Activated T-cell treated with anti-CD3 and anti-CD28 coated beads, Interleukin-2, amount 50 U/mL, for 4 hours (primary cell): Measurements from ENCODE around the gene HCFC1R1. TPM values are rescaled to one million over a fixed set of nuclear protein-coding genes. Genes with fewer than 3 reads are reported as not detected.

ENCODE experiments used
- ATAC-seq, 2 donors: fragments of 200-7000 bp; cut with Tn5 transposase; one replicate each; pipeline ENCODE4 v1.10.0; 2021
- DNase-seq: peaks from one replicate; pipeline ENCODE4 v3.0.0-alpha.2; 2020
- H3K27me3 Mint-ChIP-seq: one replicate; pipeline ENCODE4 v1.8.0; 2021; ENCODE audit warnings: low read depth, mixed read lengths
- H3K36me3 Mint-ChIP-seq: one replicate; pipeline ENCODE4 v1.8.0; 2022; ENCODE audit warnings: mixed read lengths; ENCODE audit not compliant: insufficient read depth
- H3K4me1 Mint-ChIP-seq: one replicate; pipeline ENCODE4 v1.8.0; 2021; ENCODE audit warnings: low read depth, mixed read lengths
- H3K4me3 Mint-ChIP-seq: one replicate; pipeline ENCODE4 v1.8.0; 2021; ENCODE audit warnings: mild to moderate bottlenecking, moderate library complexity, mixed read lengths
- H3K9me3 Mint-ChIP-seq: one replicate; pipeline ENCODE4 v1.8.0; 2021; ENCODE audit warnings: mixed read lengths
- total RNA-seq, 3 donors: library from RNA; stranded (reverse); gene quantifications; one replicate each; pipeline ENCODE4 v1.2.1, GENCODE V29; 2021

Gene HCFC1R1
- total RNA-seq, 3 donors from 2014 or later, result 32.7 to 36.9 (median 33.9) TPM

DNA sequence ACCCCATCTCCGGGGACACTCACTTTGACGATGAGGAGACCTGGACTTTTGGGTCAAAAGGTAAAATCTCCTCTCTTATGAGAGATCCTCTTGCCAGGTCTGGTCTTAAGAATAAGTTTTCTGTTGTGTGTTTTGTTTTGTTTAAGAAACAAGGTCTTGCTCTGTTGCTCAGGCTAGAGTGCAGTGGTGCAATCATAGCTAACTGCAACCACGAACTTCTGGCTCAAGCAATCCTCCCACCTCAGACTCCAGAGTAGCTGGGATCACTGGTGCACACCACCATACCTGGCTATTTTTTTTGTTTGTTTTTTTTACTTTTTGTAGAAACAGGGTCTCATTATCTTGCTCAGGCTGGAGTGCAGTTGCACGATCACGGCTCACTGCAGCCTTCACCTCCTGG, 26.7 kb upstream of the HCFC1R1 start:
- H3K9me3 Mint-ChIP-seq, result no peaks in the 10 kb centered on the region
- no peak for DNase-seq
- H3K4me1 Mint-ChIP-seq, result peaks cover 25% of the 10 kb centered on the region
- H3K36me3 Mint-ChIP-seq, result peaks cover 9% of the 10 kb centered on the region
- H3K27me3 Mint-ChIP-seq, result peaks cover 5% of the 10 kb centered on the region
- ATAC-seq, result no peak
- no peak overlapping the region for H3K4me3 Mint-ChIP-seq

DNA sequence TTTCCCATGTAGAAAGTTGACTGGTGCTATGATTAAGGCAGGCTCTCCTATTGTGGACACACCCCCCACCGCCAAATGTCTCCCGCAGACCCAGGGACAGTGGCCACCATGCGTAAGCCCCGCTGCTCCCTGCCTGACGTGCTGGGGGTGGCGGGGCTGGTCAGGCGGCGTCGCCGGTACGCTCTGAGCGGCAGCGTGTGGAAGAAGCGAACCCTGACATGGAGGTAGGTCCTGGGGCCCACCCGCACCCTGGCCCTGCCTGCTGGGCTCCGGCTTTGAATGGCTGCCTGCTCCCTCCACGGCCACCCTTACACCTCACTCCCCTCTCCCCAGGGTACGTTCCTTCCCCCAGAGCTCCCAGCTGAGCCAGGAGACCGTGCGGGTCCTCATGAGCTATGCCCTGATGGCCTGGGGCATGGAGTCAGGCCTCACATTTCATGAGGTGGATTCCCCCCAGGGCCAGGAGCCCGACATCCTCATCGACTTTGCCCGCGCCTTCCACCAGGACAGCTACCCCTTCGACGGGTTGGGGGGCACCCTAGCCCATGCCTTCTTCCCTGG, 26.3 kb upstream of the HCFC1R1 start:
- Mint-ChIP-seq H3K9me3 (no peaks in the 10 kb centered on the region), H3K36me3 (peaks cover 5% of the 10 kb centered on the region), H3K4me3 (no peak overlapping the region), H3K4me1 (peaks cover 25% of the 10 kb centered on the region), H3K27me3 (peaks cover 10% of the 10 kb centered on the region)
- ATAC-seq (no peak), DNase-seq (no peak)

DNA sequence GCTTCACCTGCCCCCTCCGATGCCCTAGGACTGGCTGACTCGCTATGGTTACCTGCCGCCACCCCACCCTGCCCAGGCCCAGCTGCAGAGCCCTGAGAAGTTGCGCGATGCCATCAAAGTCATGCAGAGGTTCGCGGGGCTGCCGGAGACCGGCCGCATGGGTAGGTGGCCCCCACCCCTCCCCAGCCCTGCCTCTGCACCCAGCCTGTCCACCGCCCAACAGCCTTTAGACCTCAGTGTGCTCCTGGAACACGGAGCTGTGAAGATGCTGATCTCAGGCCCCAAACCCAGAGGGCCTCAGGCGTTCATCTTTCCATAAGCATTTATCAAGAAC, 23.6 kb upstream of the HCFC1R1 start:
- no peak overlapping the region for H3K4me3 Mint-ChIP-seq
- no peaks in the 10 kb centered on the region for H3K36me3 Mint-ChIP-seq

DNA sequence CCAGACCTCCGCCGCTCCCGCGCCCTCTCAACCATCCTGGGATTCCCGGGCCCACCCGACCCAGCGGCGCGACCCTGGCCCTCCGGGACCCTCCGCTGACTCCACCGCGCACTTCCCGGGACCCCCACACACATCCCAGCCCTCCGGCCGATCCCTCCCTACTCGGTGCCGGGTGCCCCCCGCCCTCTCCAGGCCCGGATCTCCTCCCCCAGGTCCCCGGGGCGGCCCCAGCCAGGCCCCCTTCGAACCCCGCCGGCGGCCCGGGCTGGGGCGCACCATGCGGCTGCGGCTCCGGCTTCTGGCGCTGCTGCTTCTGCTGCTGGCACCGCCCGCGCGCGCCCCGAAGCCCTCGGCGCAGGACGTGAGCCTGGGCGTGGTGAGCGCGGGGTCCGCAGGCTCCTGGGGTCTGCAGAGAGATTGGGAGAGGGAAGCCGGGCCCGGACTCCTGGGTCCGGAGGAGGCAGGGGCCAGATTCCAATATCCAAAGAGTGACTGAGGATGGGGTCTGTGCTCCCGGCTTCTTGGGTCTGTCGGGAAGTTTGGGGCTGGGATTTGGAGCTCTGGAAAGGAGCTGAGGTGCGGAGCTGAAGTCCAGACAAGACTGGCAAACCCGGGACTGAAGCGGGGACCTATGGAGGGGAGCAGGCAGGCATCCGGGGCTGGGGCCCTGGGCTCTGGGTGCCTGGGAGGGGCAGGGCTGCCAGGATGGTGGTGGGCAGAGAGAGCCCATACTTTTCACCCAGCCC, 23.1 kb upstream of the HCFC1R1 start:
- ATAC-seq (peak; percentile 58 to 61), DNase-seq (no peak)
- peaks cover 16% of the 10 kb centered on the region for H3K4me1 Mint-ChIP-seq
- no peaks in the 10 kb centered on the region for H3K36me3 Mint-ChIP-seq
- H3K4me3 Mint-ChIP-seq, result peak overlapping the region; percentile 37
- peaks cover 38% of the 10 kb centered on the region for H3K27me3 Mint-ChIP-seq
- H3K9me3 Mint-ChIP-seq, result no peaks in the 10 kb centered on the region

More for the DNA sequence above, 23.6 kb upstream of the HCFC1R1 start:
- DNase-seq (no peak), ATAC-seq (no peak)
- Mint-ChIP-seq H3K9me3 (no peaks in the 10 kb centered on the region), H3K27me3 (peaks cover 32% of the 10 kb centered on the region), H3K4me1 (peaks cover 19% of the 10 kb centered on the region)

DNA sequence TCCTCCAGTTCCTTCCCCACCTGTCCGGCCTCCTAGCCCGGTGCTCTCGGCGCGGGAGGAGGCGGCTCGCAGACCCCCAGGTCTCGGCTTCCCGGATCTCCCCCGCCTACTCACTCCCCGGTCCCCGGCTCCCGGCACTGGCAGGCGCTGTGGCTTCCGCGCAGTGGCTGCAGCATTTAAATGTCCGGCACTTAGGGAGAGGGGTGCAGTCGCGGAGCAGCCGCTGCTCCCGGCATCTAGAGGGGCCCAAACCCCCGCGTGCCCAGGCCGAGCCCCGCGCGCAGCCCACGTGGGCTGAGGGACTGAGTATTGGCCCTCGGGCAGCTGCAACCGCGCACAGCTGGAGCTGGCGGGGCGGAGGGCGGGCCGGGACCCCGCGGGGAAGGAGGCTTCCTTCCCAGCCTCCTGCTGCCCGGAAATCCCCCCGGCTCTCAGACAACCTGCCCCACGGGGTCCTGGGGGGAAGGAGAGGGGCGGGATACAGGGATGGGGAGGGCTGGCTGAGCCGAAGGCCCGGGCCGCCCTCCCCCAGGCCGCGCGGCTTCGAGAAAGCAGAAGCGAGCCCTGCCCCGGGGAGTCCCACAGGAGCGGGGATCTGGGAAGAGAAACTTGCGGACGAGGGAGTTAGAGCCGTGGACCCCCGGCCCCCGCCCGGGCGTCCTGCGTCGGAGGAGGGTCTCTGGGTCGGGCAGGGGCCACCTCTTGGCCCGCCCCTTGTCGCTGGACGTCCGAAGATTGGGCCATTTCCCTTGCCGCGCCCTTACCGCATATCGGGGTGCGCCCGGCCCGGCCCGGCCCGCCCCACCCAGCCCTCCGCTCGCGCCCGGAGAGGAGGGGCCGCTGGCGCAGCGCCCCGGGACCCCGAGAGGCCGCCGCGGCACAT, 22.3 kb upstream of the HCFC1R1 start, which contains the start of gene MMP25:
TSS of gene MMP25 (plus strand) at position 804 of the 883 bp plus-strand sequence. CDS start 357 bp downstream, outside the sequence.
- no peaks in the 10 kb centered on the region for H3K36me3 Mint-ChIP-seq
- peaks cover 13% of the 10 kb centered on the region for H3K4me1 Mint-ChIP-seq
- H3K9me3 Mint-ChIP-seq, result no peaks in the 10 kb centered on the region
- no peak for DNase-seq
- ATAC-seq, result peak; percentile 35 to 41
- peak within 1 kb of the TSS; percentile 74 for H3K4me3 Mint-ChIP-seq
- peaks cover 44% of the 10 kb centered on the region for H3K27me3 Mint-ChIP-seq

DNA sequence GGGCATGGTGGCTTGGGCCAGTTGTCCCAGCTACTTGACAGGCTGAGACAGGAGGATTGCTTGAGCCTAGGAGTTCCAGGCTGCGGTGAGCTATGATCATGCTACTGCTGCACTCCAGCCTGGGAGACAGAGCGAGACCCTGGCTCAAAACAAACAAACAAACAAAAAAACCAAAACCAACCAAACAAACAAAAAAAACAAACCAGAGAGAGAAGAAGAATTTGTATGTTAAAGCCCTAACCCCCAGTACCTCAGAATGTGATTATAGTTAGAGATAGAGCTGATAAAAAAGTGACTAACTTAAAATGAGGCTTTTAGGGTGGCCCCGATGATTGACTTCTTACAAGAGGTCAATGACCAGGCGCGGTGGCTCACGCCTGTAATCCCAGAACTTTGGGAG, 21.0 kb upstream of the HCFC1R1 start:
- peaks cover 53% of the 10 kb centered on the region for H3K27me3 Mint-ChIP-seq
- peak overlapping the region; percentile 74 for H3K4me3 Mint-ChIP-seq
- no peaks in the 10 kb centered on the region for H3K36me3 Mint-ChIP-seq
- H3K4me1 Mint-ChIP-seq, result peaks cover 13% of the 10 kb centered on the region
- no peaks in the 10 kb centered on the region for H3K9me3 Mint-ChIP-seq
- ATAC-seq (no peak), DNase-seq (no peak)

DNA sequence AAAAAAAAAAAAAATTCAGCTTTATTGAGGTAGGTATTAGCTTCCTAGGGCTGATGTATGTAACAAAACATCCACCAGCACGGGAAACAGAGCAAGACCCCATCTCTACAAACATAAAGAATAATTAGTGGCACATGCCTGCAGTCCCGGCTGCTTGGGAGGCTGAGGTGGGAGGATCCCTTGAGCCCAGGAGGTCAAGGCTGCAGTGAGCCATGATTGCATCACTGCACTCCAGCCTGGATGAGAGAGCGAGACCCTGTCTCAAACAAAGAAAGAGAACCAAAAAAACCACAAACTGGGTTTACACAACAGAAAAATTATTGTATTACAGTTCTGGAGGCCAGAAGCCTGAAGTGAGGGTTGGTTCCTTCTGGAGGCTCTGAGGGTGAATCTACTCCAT, 18.6 kb upstream of the HCFC1R1 start:
- Mint-ChIP-seq H3K4me1 (peaks cover 11% of the 10 kb centered on the region), H3K27me3 (peaks cover 74% of the 10 kb centered on the region), H3K36me3 (no peaks in the 10 kb centered on the region), H3K4me3 (no peak overlapping the region), H3K9me3 (no peaks in the 10 kb centered on the region)
- DNase-seq (no peak), ATAC-seq (no peak)

DNA sequence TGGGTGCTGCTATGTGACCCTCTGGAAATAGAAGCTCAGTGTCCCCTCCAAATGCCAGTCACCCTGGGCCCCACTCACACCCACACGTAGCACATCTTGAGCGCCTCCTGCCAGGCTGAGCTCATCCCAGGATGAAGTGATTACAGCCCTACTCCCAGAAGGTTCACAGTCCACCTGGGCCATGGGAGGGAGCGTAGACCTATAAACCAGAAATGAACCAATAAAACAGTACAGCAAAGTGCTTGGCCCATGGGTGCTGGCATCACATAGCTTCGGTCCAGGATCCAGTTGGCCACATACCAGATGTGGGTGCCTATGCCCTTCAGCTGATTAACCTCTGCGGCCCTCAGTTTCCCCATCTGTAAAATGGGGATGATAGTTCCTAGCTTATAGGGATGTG, 15.2 kb upstream of the HCFC1R1 start:
- peaks cover 83% of the 10 kb centered on the region for H3K27me3 Mint-ChIP-seq
- no peaks in the 10 kb centered on the region for H3K36me3 Mint-ChIP-seq
- no peak for ATAC-seq
- no peaks in the 10 kb centered on the region for H3K9me3 Mint-ChIP-seq
- H3K4me3 Mint-ChIP-seq, result no peak overlapping the region
- H3K4me1 Mint-ChIP-seq, result peaks cover 7% of the 10 kb centered on the region
- DNase-seq, result no peak

DNA sequence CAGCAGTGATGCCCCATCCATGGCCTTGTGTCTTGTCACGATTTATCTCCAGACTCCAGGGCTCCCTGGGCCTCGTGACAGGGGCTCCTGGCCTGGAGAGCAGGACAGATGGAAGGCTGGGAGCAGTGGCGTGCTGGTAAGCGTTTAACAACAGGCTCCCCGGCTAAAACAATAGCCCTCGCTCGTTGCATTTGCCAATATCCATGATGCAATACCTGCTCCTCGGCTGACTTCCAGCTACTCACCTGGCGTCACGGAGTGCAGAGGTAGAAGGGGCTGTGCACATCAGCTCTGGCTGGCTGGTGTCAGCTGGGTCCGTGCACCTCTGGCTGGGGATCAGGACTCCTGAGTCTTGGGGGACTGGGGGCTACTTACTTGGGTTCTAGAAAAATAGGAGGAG, 14.5 kb upstream of the HCFC1R1 start:
- H3K36me3 Mint-ChIP-seq, result no peaks in the 10 kb centered on the region
- peaks cover 7% of the 10 kb centered on the region for H3K4me1 Mint-ChIP-seq
- H3K4me3 Mint-ChIP-seq, result no peak overlapping the region
- no peaks in the 10 kb centered on the region for H3K9me3 Mint-ChIP-seq
- DNase-seq (no peak), ATAC-seq (no peak)
- H3K27me3 Mint-ChIP-seq, result peaks cover 83% of the 10 kb centered on the region

DNA sequence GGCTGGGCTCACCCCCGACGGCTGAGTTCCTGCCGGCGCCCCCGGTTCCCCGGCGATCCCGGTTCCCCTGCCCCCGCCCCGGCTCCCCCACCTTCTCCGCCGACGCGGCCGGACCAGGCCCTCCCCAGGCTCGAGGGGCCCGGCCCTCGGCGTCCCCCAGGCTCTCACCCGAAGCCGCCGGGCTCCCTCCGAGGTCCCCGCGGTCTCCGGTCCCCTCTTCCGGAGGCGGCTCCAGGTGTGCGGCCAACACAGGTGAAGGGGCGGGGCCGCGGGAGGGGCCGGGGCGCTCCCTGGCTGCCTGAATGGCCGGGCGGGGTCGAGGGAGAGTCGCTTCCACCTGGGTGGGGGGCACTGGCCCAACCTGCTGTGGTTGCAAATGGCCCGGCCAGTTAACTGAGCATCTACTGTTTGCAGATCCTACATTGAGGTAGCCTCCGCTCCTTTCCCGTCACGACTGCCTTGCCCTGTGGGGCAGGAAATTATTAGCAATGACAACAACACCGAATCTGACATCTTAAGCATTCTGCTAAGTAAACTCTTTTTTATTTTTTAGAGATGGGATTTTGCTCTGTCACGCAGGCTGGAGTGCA, 13.1 kb upstream of the HCFC1R1 start, which contains the start of gene BICDL2:
TSS of gene BICDL2 (minus strand) at position 219 of the 590 bp plus-strand sequence. CDS start 1,448 bp downstream, outside the sequence.
- ATAC-seq, result no peak
- peaks cover 7% of the 10 kb centered on the region for H3K4me1 Mint-ChIP-seq
- no peak within 1 kb of the TSS for H3K4me3 Mint-ChIP-seq
- H3K9me3 Mint-ChIP-seq, result no peaks in the 10 kb centered on the region
- no peak for DNase-seq
- no peaks in the 10 kb centered on the region for H3K36me3 Mint-ChIP-seq
- H3K27me3 Mint-ChIP-seq, result peaks cover 82% of the 10 kb centered on the region

DNA sequence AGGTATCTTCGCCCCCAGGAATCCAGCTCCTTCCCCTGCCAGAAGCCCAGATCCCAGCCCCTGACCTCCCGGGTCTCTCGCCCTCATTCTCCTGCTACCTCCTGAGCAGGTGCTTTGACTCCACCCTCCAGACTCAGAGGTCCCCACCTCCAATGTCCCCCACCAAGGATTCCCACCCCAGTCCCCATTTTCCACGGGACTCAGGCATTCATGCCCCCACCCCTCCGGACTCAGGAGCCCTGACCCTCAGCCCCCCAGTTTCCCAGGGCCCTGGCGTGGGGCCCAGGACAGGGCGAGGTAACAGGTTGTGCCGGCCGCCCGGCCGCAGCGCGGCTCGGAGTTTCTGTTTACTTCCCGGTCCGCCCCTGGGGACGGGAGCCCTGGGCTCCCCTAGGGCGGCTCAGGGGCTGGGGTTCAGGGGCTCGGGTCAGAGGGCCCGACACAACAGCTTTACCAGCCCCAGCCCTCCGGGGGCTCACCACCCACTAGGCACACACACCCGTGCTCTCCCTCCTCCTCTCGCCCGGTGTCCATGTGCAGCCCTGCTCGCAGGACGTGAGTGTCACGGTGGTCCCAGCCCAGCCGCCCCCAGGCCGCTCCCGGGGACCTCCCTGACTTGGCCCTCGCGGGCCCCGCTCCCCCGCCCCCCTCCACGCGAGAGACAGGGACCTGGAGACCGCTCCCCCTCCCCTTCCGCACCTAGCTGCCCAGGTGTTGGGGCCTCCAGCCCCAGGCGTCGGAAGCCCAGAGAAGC, 12.4 kb upstream of the HCFC1R1 start:
- Mint-ChIP-seq H3K36me3 (no peaks in the 10 kb centered on the region), H3K27me3 (peaks cover 79% of the 10 kb centered on the region), H3K4me3 (no peak overlapping the region), H3K9me3 (no peaks in the 10 kb centered on the region), H3K4me1 (peaks cover 7% of the 10 kb centered on the region)
- no peak for DNase-seq
- no peak for ATAC-seq

DNA sequence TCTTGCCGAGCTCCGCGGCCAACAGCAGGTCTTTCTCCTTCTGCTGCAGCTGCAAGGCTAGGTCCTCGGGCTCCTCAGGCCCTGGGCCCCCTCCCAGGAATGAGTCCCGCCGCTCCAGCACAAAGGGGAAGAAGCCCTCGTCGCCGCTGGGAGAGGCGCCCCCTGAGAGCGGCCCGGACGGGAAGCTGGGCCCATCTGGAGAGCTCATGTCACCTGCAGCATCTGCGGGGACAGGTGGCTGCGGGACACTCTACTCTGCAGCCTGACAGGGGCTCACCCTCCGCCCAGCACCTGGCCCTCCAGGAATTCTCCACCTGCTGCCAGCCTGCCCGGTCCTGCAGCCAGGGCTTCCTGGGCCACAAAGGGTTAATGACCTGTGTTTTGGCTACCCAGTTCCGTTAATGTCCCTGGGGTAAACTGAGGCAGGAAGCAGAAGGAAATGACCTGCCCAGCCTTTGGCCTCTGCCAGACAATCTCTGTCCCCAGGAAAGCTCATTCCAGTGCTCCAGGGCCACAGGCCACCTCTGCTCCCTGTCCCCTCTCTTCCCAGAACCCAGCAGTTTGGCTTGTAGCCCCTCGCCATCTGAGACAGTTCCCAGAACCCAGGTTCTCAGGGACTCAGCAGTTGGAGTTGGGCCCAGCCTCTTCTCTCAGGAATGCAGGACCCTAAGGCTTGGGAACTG, 11.7 kb upstream of the HCFC1R1 start:
- Mint-ChIP-seq H3K9me3 (no peaks in the 10 kb centered on the region), H3K4me1 (peaks cover 7% of the 10 kb centered on the region), H3K4me3 (no peak overlapping the region), H3K27me3 (peaks cover 77% of the 10 kb centered on the region), H3K36me3 (no peaks in the 10 kb centered on the region)
- DNase-seq, result no peak
- no peak for ATAC-seq

DNA sequence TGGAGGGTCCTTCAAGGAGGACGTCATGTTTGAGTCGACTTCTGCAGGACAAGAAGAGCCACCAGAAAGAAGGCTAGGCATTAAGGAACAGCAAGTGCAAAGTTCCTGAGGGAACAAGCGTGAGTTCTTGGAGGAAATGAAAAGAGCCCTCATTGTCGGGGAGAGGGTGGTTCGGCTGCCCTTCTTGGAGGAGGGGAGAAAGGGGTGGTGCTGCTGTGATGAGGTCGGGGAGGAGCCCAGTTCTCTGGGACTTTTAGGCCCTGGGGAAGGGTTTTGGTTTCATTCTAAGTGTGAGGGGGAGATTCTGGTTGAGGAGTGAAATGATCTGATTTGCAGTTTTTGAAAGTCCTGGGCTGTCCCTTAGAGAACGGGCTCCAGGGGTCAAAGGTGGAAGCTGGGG, 8.9 kb upstream of the HCFC1R1 start:
- no peak overlapping the region for H3K4me3 Mint-ChIP-seq
- H3K27me3 Mint-ChIP-seq, result peaks cover 63% of the 10 kb centered on the region
- no peak for DNase-seq
- H3K9me3 Mint-ChIP-seq, result no peaks in the 10 kb centered on the region
- peaks cover 22% of the 10 kb centered on the region for H3K4me1 Mint-ChIP-seq
- ATAC-seq, result no peak
- H3K36me3 Mint-ChIP-seq, result no peaks in the 10 kb centered on the region
